GM23338 (cell line): ENCODE data around the gene PRM1. TPM values are rescaled to one million over a fixed set of nuclear protein-coding genes. Genes with fewer than 3 reads are reported as not detected.

Source experiments
- ATAC-seq: fragments of 200-7000 bp; cut with Tn5 transposase; 3 replicates; pipeline ENCODE4 v1.9.1; 2020
- DNase-seq: peaks from one replicate; pipeline ENCODE4 v3.0.0-alpha.2; 2015; ENCODE audit warnings: low spot score
- H2AFZ ChIP-seq: fragments of 200-600 bp; sonication (generic); 2 replicates; pipeline ENCODE4 v1.8.0; 2016; ENCODE audit warnings: antibody characterized with exemption, mild to moderate bottlenecking, moderate library complexity
- H3F3A ChIP-seq: fragments of 200-600 bp; sonication (generic); replicated peaks from 2 replicates; pipeline ENCODE4 v1.8.0; 2017; ENCODE audit warnings: antibody characterized with exemption, mixed run types, low read depth
- H3K27ac ChIP-seq: fragments of 200-600 bp; sonication (generic); 2 replicates; pipeline ENCODE4 v1.6.1; 2016; ENCODE audit warnings: low read depth
- H3K27me3 ChIP-seq: fragments of 200-600 bp; sonication (generic); 2 replicates; pipeline ENCODE4 v1.8.0; 2016; ENCODE audit warnings: mild to moderate bottlenecking, mixed run types, moderate library complexity; ENCODE audit not compliant: insufficient read depth
- H3K36me3 ChIP-seq: fragments of 200-600 bp; sonication (generic); 2 replicates; pipeline ENCODE4 v1.8.0; 2016; ENCODE audit warnings: mild to moderate bottlenecking; ENCODE audit not compliant: insufficient read depth
- H3K4me1 ChIP-seq: fragments of 200-600 bp; sonication (generic); 2 replicates; pipeline ENCODE4 v1.8.0; 2016; ENCODE audit warnings: mild to moderate bottlenecking, moderate library complexity; ENCODE audit not compliant: insufficient read depth
- H3K4me2 ChIP-seq: fragments of 200-600 bp; sonication (generic); 2 replicates; pipeline ENCODE4 v1.7.1; 2017; ENCODE audit warnings: mixed run types
- H3K4me3 ChIP-seq: fragments of 200-600 bp; sonication (generic); 2 replicates; pipeline ENCODE4 v1.6.1; 2016; ENCODE audit warnings: mixed run types
- H3K79me2 ChIP-seq: fragments of 200-600 bp; sonication (generic); replicated peaks from 2 replicates; pipeline ENCODE4 v1.8.0; 2017; ENCODE audit warnings: mild to moderate bottlenecking; ENCODE audit not compliant: insufficient read depth
- H3K9me2 ChIP-seq: fragments of 200-600 bp; sonication (generic); 2 replicates; pipeline ENCODE4 v1.8.0; 2017; ENCODE audit not compliant: insufficient read depth
- H4K20me1 ChIP-seq: fragments of 200-600 bp; sonication (generic); replicated peaks from 2 replicates; pipeline ENCODE4 v1.8.0; 2017; ENCODE audit warnings: mild to moderate bottlenecking; ENCODE audit not compliant: insufficient read depth
- H3K27ac Mint-ChIP-seq: 2 replicates; pipeline ENCODE4 v1.8.0; 2020; ENCODE audit warnings: inconsistent platforms, mild to moderate bottlenecking, moderate library complexity, mixed read lengths
- H3K27me3 Mint-ChIP-seq: 3 replicates; pipeline ENCODE4 v1.8.0; 2022; ENCODE audit warnings: low read depth, mild to moderate bottlenecking, moderate library complexity, mixed read lengths, inconsistent platforms; ENCODE audit not compliant: insufficient read depth, poor library complexity
- H3K36me3 Mint-ChIP-seq: 3 replicates; pipeline ENCODE4 v1.8.0; 2021; ENCODE audit warnings: low read depth, mild to moderate bottlenecking, inconsistent platforms, moderate library complexity, mixed read lengths
- H3K4me1 Mint-ChIP-seq: 3 replicates; pipeline ENCODE4 v1.8.0; 2020; ENCODE audit warnings: mild to moderate bottlenecking, inconsistent platforms, mixed read lengths
- H3K4me3 Mint-ChIP-seq: 3 replicates; pipeline ENCODE4 v1.8.0; 2021; ENCODE audit warnings: moderate library complexity, mild to moderate bottlenecking, inconsistent platforms, mixed read lengths
- H3K9me3 Mint-ChIP-seq: 3 replicates; pipeline ENCODE4 v1.8.0; 2020; ENCODE audit warnings: moderate library complexity, mild to moderate bottlenecking, inconsistent platforms, mixed read lengths
- CREB1 ChIP-seq: fragments of 250-450 bp; sonication (Bioruptor Pico); IDR thresholded peaks from 2 replicates; pipeline ENCODE4 v1.5.0; 2020; ENCODE audit warnings: low read depth, mild to moderate bottlenecking, moderate library complexity
- EZH2 ChIP-seq: fragments of 200-600 bp; sonication (generic); IDR thresholded peaks from one replicate; pipeline ENCODE4 v1.8.0; 2017; ENCODE audit warnings: antibody characterized with exemption, mild to moderate bottlenecking, low read depth; ENCODE audit not compliant: unreplicated experiment
- EZH2phosphoT487 ChIP-seq: fragments of 200-600 bp; sonication (generic); IDR thresholded peaks from one replicate; pipeline ENCODE4 v1.8.1; 2018; ENCODE audit warnings: antibody characterized with exemption; ENCODE audit not compliant: unreplicated experiment
- ZNF114 ChIP-seq: fragments of 250-450 bp; sonication (Bioruptor Pico); IDR thresholded peaks from 2 replicates; pipeline ENCODE4 v1.5.0; 2020; ENCODE audit warnings: mild to moderate bottlenecking, moderate library complexity
- polyA plus RNA-seq: library from polyadenylated mRNA; unstranded; fragments of >200 nt; fragmentation: Nextera tagmentation; extraction: Ambion mirVana; gene quantifications from 2 replicates; pipeline ENCODE4 v1.2.1, GENCODE V29; 2016
- total RNA-seq: library from RNA; depleted of rRNA; stranded (reverse); fragments of >200 nt; shearing (Covaris generic); gene quantifications from 2 replicates; pipeline ENCODE4 v1.2.3, GENCODE V29; 2014
- TF ChIP-seq, protein P1 (sequence below), 2 experiments: fragments of 200-600 bp in 1 of 2; sonication (generic) in 1 of 2; conservative IDR thresholded peaks; 2 replicates each; pipeline versions ENCODE4 v1.5.1 to v1.6.1; 2016 to 2017; ENCODE audit warnings: antibody characterized with exemption in 2 of 2, low read depth in 2 of 2, mild to moderate bottlenecking in 2 of 2, moderate library complexity in 1 of 2
- TF ChIP-seq, protein P2 (sequence below): fragments of 250-450 bp; sonication (Bioruptor Pico); IDR thresholded peaks from 2 replicates; pipeline ENCODE4 v1.5.0; 2020; ENCODE audit warnings: mild to moderate bottlenecking, moderate library complexity
- TF ChIP-seq, protein P3 (sequence below): IDR thresholded peaks from 2 replicates; pipeline ENCODE4 v1.6.1; 2016; ENCODE audit warnings: antibody characterized with exemption

Gene PRM1
- total and polyA plus RNA-seq, 2 experiments from 2014 or later: 1.2 TPM; not detected in 1

DNA sequence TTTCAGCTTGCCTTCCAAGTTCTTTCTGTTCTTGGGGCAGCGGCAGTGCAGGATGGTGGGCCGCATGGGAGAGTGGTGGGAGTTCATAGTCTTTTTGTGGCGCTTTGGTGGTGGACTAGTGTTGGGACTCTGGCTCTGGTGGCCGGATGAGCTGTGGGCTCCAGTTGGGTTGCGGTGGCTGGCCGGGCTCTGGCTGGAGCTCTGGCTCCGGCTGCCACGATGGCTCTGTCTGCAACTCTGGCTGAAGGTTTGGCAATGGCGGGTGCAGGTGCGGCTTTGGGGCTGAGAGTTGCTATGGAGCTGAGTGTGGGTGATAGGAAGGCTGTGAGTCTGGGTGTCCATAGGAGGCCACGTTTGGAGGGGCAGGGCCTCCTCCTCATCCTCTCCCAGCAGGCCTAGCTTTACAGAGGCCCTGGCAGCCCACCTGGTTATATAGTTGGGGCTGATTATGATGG, 12.2 kb downstream of the PRM1 start, which contains the start of gene TNP2 (continued):
- TF ChIP-seq, protein P1, sequence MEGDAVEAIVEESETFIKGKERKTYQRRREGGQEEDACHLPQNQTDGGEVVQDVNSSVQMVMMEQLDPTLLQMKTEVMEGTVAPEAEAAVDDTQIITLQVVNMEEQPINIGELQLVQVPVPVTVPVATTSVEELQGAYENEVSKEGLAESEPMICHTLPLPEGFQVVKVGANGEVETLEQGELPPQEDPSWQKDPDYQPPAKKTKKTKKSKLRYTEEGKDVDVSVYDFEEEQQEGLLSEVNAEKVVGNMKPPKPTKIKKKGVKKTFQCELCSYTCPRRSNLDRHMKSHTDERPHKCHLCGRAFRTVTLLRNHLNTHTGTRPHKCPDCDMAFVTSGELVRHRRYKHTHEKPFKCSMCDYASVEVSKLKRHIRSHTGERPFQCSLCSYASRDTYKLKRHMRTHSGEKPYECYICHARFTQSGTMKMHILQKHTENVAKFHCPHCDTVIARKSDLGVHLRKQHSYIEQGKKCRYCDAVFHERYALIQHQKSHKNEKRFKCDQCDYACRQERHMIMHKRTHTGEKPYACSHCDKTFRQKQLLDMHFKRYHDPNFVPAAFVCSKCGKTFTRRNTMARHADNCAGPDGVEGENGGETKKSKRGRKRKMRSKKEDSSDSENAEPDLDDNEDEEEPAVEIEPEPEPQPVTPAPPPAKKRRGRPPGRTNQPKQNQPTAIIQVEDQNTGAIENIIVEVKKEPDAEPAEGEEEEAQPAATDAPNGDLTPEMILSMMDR (conservative IDR thresholded peaks at IDR 0.05; ENCODE audit: low read depth in 2 of 2): no peak
- no peak for TF ChIP-seq EZH2phosphoT487
- TF ChIP-seq EZH2: no peak

DNA sequence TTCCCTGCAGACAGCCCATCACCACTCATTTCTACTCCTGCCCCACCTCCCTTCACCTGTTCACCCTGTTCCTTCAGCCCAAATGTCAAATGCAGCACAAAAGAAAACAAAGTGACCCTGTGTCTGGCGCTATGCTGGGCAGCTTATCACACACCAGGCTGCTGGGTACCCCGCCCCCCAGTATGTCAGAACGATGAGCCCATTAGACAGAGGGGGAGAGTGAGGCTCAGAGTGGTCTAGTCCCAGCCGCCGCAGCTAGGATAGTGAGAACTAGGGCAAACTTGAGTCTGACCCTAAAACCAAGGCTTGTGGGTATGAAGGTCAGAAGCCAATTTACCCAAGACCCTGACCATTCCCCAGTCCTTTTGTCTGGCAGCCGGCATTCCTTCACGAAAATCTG, 16.0 kb downstream of the PRM1 start:
- Histone ChIP-seq H3K4me1 (no peaks in the 10 kb centered on the region; the same call in 1 of the 2 replicates), H3K9me2 (peaks cover 3% of the 10 kb centered on the region; the same call in 1 of the 2 replicates), H3K36me3 (no peaks in the 10 kb centered on the region), H3K4me3 (no peak overlapping the region), H3K4me2 (no peak overlapping the region), H3K27me3 (no peaks in the 10 kb centered on the region), H4K20me1 (no peaks in the 10 kb centered on the region), H2AFZ (no peak overlapping the region), H3F3A (no peaks in the 10 kb centered on the region; the same call in 1 of the 2 replicates), H3K79me2 (no peaks in the 10 kb centered on the region), H3K27ac (no peak overlapping the region)
- Mint-ChIP-seq H3K9me3 (no peaks in the 10 kb centered on the region), H3K27me3 (peaks cover 11% of the 10 kb centered on the region), H3K4me1 (peaks cover 3% of the 10 kb centered on the region; the same call in 2 of the 3 replicates), H3K27ac (no peak overlapping the region), H3K4me3 (no peak overlapping the region), H3K36me3 (no peaks in the 10 kb centered on the region)
- no peak for DNase-seq
- ATAC-seq: no peak
- no peak for TF ChIP-seq CREB1
- TF ChIP-seq, protein P1 (conservative IDR thresholded peaks at IDR 0.05; ENCODE audit: low read depth in 2 of 2): no peak
- no peak for TF ChIP-seq ZNF114

DNA sequence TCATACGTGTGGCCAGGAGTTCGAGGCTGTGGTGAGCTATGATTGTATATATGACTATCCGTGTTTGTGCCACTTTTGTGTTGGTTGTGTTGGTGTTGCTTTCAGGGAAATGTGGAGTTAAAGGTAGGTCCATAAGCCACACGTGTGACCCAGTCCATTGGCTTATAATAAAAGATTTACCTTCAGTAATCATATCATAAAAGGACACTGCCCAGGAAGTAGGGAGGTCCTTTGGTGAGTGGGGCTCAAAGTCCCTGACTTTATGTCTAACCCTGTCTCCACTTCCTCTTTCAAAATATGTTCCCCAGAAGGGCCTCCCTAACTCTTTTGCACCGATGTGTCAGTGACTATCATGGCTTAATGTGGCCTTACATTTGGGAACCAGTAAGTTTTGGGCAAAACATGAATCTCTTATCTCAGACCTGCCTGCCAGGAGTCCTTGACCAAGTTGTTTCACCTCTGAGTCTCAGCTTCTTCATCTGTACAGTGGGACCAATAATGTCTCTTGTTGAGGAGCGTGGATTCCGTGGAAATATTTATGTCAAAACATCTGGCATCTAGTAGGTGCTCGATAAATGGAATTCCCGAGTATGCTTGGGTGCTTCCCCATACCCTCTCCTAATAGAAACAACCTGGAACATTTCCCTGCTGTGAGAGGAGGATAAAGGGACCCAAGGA, 16.8 kb downstream of the PRM1 start:
- no peak for DNase-seq
- Histone ChIP-seq H4K20me1 (no peaks in the 10 kb centered on the region), H3K27me3 (no peaks in the 10 kb centered on the region), H3K4me2 (no peak overlapping the region), H3K36me3 (no peaks in the 10 kb centered on the region), H3K9me2 (peaks cover 3% of the 10 kb centered on the region; the same call in 1 of the 2 replicates), H3K4me3 (no peak overlapping the region), H3K79me2 (no peaks in the 10 kb centered on the region), H3F3A (peaks cover 3% of the 10 kb centered on the region), H3K27ac (no peak overlapping the region), H3K4me1 (no peaks in the 10 kb centered on the region; the same call in 1 of the 2 replicates), H2AFZ (no peak overlapping the region)
- H3K4me1 Mint-ChIP-seq: peaks cover 4% of the 10 kb centered on the region
- H3K9me3 Mint-ChIP-seq: no peaks in the 10 kb centered on the region; the same call in 2 of the 3 replicates
- no peaks in the 10 kb centered on the region for H3K36me3 Mint-ChIP-seq
- no peak for ATAC-seq
- H3K27ac Mint-ChIP-seq: no peak overlapping the region
- no peak overlapping the region for H3K4me3 Mint-ChIP-seq
- H3K27me3 Mint-ChIP-seq: peaks cover 11% of the 10 kb centered on the region
- TF ChIP-seq, protein P2, sequence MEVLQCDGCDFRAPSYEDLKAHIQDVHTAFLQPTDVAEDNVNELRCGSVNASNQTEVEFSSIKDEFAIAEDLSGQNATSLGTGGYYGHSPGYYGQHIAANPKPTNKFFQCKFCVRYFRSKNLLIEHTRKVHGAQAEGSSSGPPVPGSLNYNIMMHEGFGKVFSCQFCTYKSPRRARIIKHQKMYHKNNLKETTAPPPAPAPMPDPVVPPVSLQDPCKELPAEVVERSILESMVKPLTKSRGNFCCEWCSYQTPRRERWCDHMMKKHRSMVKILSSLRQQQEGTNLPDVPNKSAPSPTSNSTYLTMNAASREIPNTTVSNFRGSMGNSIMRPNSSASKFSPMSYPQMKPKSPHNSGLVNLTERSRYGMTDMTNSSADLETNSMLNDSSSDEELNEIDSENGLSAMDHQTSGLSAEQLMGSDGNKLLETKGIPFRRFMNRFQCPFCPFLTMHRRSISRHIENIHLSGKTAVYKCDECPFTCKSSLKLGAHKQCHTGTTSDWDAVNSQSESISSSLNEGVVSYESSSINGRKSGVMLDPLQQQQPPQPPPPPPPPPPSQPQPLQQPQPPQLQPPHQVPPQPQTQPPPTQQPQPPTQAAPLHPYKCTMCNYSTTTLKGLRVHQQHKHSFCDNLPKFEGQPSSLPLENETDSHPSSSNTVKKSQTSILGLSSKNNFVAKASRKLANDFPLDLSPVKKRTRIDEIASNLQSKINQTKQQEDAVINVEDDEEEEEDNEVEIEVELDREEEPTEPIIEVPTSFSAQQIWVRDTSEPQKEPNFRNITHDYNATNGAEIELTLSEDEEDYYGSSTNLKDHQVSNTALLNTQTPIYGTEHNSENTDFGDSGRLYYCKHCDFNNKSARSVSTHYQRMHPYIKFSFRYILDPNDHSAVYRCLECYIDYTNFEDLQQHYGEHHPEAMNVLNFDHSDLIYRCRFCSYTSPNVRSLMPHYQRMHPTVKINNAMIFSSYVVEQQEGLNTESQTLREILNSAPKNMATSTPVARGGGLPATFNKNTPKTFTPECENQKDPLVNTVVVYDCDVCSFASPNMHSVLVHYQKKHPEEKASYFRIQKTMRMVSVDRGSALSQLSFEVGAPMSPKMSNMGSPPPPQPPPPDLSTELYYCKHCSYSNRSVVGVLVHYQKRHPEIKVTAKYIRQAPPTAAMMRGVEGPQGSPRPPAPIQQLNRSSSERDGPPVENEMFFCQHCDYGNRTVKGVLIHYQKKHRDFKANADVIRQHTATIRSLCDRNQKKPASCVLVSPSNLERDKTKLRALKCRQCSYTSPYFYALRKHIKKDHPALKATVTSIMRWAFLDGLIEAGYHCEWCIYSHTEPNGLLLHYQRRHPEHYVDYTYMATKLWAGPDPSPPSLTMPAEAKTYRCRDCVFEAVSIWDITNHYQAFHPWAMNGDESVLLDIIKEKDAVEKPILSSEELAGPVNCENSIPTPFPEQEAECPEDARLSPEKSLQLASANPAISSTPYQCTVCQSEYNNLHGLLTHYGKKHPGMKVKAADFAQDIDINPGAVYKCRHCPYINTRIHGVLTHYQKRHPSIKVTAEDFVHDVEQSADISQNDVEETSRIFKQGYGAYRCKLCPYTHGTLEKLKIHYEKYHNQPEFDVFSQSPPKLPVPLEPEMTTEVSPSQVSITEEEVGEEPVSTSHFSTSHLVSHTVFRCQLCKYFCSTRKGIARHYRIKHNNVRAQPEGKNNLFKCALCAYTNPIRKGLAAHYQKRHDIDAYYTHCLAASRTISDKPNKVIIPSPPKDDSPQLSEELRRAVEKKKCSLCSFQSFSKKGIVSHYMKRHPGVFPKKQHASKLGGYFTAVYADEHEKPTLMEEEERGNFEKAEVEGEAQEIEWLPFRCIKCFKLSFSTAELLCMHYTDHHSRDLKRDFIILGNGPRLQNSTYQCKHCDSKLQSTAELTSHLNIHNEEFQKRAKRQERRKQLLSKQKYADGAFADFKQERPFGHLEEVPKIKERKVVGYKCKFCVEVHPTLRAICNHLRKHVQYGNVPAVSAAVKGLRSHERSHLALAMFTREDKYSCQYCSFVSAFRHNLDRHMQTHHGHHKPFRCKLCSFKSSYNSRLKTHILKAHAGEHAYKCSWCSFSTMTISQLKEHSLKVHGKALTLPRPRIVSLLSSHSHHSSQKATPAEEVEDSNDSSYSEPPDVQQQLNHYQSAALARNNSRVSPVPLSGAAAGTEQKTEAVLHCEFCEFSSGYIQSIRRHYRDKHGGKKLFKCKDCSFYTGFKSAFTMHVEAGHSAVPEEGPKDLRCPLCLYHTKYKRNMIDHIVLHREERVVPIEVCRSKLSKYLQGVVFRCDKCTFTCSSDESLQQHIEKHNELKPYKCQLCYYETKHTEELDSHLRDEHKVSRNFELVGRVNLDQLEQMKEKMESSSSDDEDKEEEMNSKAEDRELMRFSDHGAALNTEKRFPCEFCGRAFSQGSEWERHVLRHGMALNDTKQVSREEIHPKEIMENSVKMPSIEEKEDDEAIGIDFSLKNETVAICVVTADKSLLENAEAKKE (CRISPR knock-in tag): no peak
- TF ChIP-seq, protein P3, sequence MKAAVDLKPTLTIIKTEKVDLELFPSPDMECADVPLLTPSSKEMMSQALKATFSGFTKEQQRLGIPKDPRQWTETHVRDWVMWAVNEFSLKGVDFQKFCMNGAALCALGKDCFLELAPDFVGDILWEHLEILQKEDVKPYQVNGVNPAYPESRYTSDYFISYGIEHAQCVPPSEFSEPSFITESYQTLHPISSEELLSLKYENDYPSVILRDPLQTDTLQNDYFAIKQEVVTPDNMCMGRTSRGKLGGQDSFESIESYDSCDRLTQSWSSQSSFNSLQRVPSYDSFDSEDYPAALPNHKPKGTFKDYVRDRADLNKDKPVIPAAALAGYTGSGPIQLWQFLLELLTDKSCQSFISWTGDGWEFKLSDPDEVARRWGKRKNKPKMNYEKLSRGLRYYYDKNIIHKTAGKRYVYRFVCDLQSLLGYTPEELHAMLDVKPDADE: no peak
